OCI-M2 (cell line): ENCODE results near the gene GGTA1.

Source experiments
- DNase-seq: peaks from one replicate; lab custom pipeline; 2025; ENCODE audit not compliant: unreplicated experiment; lab: John Stamatoyannopoulos, UW

GGTA1 gene

DNA sequence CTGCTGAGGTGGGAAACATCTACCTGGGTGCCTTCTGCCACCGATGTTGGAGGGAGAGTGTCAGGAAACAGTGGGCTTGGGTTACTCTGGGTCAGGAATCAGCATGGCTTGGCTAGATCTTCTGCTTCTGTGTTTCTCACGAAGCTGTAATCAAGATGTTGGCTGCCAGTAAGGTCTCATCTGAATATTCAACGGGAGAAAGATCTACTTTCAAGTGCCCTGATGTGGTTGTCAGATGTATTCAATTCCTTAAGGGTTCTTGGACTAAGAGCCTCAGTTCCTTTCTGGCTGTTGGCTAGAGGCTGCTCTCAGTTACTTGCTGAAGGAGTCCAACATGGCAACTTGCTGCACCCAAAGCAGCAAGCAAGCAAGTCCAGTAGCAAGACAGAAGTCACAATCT lies 87.7 kb downstream of the GGTA1 start:
- DNase-seq = no peak

DNA sequence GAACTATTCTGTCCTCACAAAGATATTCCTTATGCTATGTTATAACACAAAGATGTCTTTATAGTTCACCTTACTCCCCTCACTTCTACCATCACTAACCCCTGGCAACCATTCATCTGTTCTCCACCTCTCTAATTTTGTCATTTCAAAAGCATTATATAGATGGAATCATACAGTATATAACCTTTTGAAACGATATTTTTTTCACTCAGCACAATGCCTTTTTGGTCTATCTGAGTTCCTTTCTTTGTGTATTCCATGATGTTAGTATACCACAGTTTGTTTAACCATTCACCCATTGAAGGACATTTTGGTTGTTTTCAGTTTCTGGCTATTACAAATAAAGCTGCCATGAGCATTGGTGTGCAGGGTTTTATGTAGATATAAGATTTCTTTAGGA lies 93.7 kb downstream of the GGTA1 start:
- DNase-seq = no peak
